Measurements from ENCODE around the gene SLCO6A1.
"Not testable (repeated sequence)": the region's sequence is repeated elsewhere in the genome, so short reads cannot be mapped to it uniquely, and the experiment has no call there.

The SLCO6A1 gene

GRCh38 chr5:102529031-102529430, 30.2 kb upstream of the SLCO6A1 start:
- TF ChIP-seq CTCF (IDR thresholded peaks at IDR 0.05; ENCODE audit: unreplicated experiment in 3 of 3) = no peak
- H3K4me1 Mint-ChIP-seq = no peaks in the 10 kb centered on the region
- peaks cover 3% of the 10 kb centered on the region for H3K9me3 Mint-ChIP-seq
- no peaks in the 10 kb centered on the region for H3K36me3 Mint-ChIP-seq (ENCODE audit: low read depth)
- H3K4me3 Mint-ChIP-seq = no peak overlapping the region
- H3K27me3 Mint-ChIP-seq (ENCODE audit: low read depth) = no peaks in the 10 kb centered on the region
- no peak overlapping the region for H3K27ac Mint-ChIP-seq

DNA sequence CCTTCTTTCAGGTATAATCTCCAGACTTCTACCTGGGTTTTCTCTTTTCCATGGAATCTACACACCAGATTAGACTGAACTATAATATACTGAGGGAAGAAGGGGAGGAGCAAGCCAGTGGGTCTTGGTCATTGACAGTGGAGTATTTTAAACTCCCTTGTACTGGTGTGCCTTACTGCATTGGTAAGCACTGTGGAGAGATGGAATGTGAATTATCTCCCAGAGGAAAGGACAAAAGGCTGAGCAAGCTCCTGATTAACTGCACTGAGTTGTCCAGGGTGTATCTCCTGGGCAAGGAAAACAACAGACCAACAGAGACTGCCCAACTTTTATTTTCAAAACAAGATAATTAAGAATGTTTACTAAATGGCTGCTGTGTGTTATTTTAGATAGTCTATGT, 29.8 kb upstream of the SLCO6A1 start:
- H3K27ac Mint-ChIP-seq = peak overlapping the region in 1 of 3 experiments; percentile 34

GRCh38 chr5:102527547-102527946, 28.7 kb upstream of the SLCO6A1 start:
- no peak for TF ChIP-seq CTCF (IDR thresholded peaks at IDR 0.05; ENCODE audit: unreplicated experiment in 3 of 3)
- Mint-ChIP-seq H3K4me1 (no peaks in the 10 kb centered on the region), H3K27me3 (ENCODE audit: low read depth) (no peaks in the 10 kb centered on the region), H3K9me3 (peaks cover 5% of the 10 kb centered on the region), H3K36me3 (ENCODE audit: low read depth) (no peaks in the 10 kb centered on the region), H3K27ac (no peak overlapping the region), H3K4me3 (no peak overlapping the region)

More for the DNA sequence above, 29.8 kb upstream of the SLCO6A1 start:
- no peak for TF ChIP-seq CTCF (IDR thresholded peaks at IDR 0.05; ENCODE audit: unreplicated experiment in 3 of 3)
- H3K27me3 Mint-ChIP-seq (ENCODE audit: low read depth) = no peaks in the 10 kb centered on the region
- H3K4me1 Mint-ChIP-seq = no peaks in the 10 kb centered on the region
- no peaks in the 10 kb centered on the region for H3K36me3 Mint-ChIP-seq (ENCODE audit: low read depth)
- H3K9me3 Mint-ChIP-seq = peaks cover 5% of the 10 kb centered on the region
- H3K4me3 Mint-ChIP-seq = no peak overlapping the region

DNA sequence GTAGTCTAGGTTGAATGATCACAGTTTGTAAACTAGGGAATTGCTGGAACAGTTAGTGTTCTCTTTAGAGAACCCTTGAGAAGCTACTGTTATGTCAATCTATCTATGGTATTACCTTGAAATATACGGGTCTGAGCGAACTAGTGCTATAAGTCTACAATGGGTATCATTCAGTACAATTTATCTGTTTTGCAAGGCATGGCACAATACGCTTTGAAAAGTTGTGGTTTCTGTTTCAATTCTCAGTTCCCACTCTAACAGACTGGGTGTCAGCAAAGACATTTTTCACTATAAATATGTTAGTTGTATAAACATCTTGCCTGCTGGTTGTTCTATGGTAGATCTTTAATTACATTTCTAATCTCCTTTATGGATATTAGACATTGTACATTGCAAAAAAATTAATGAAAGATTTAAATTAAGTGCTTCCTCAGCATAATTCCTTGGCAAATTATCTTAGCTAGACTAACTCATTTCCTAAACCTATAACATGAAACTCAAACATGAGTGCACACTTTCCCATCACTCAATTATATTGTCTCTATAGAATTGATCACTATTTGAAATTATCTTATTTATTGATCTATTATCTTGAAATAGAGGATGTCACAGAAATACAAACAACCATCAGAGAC, 24.9 kb upstream of the SLCO6A1 start:
- H3K27ac Mint-ChIP-seq = no peak overlapping the region
- no peaks in the 10 kb centered on the region for H3K36me3 Mint-ChIP-seq (ENCODE audit: low read depth)
- H3K27me3 Mint-ChIP-seq (ENCODE audit: low read depth) = no peaks in the 10 kb centered on the region
- no peak for TF ChIP-seq CTCF (IDR thresholded peaks at IDR 0.05; ENCODE audit: unreplicated experiment in 3 of 3)
- peaks cover 5% of the 10 kb centered on the region for H3K9me3 Mint-ChIP-seq
- H3K4me3 Mint-ChIP-seq = no peak overlapping the region
- H3K4me1 Mint-ChIP-seq = no peaks in the 10 kb centered on the region

DNA sequence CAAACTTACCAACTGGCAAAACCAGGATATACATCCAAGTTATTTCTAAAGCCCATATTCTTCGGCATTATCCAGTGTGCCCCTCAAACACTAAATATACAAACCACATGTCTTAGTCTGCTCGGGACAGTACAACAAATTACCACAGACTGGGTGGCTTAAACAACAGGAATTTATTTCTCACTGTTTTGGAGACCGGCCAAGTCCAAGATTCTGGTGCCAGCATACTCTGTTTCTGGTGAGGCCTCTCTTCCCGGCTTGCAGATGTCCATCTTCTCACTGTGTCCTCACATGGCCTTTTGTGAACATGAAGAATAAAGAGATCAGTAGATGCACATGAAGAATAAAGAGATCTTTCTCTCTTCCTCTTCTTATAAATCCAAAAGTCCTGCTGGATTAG, 12.9 kb upstream of the SLCO6A1 start:
- Mint-ChIP-seq H3K27ac (no peak overlapping the region), H3K36me3 (ENCODE audit: low read depth) (no peaks in the 10 kb centered on the region), H3K9me3 (no peaks in the 10 kb centered on the region), H3K27me3 (ENCODE audit: low read depth) (no peaks in the 10 kb centered on the region), H3K4me1 (no peaks in the 10 kb centered on the region), H3K4me3 (no peak overlapping the region)
- no peak for TF ChIP-seq CTCF (IDR thresholded peaks at IDR 0.05; ENCODE audit: unreplicated experiment in 3 of 3)

DNA sequence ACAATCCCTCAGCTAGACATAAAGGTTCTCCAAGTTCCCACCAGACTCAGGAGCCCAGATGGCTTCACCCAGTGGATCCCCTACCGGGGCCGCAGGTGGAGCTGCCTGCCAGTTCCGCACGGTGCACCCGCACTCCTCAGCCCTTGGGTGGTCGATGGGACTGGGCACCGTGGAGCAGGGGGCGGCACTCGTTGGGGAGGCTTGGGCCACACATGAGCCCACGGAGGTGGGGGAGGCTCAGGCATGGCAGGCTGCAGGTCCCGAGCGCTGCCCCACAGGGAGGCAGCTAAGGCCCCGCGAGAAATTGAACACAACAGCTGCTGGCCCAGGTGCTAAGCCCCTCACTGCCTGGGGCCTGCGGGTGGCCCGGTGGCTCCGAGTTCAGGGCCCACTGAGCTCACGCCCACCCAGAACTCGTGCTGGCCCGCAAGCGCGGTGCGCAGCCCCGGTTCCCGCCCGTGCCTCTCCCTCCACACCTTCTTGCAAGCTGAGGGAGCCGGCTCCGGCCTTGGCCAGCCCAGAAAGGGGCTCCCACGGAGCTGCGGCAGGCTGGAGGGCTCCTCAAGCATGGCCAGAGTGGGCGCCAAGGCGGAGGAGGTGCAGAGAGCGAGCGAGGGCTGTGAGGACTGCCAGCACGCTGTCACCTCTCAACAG, 7.4 kb downstream of the SLCO6A1 start:
- not testable (repeated sequence) for H3K27me3 Mint-ChIP-seq (ENCODE audit: low read depth); H3K27ac Mint-ChIP-seq; H3K36me3 Mint-ChIP-seq (ENCODE audit: low read depth); H3K4me3 Mint-ChIP-seq; H3K4me1 Mint-ChIP-seq
- H3K9me3 Mint-ChIP-seq = peaks cover 13% of the 10 kb centered on the region
